GM23248 (cell line): ENCODE results near the gene BTBD3. TPM values are rescaled to one million over a fixed set of nuclear protein-coding genes. Genes with fewer than 3 reads are reported as not detected.

Experiments
- DNase-seq: peaks from one replicate; pipeline ENCODE4 v3.0.0-alpha.2; 2015
- H2AFZ ChIP-seq: fragments of 200-600 bp; sonication (generic); 2 replicates; pipeline ENCODE4 v1.6.1; 2016; ENCODE audit warnings: antibody characterized with exemption
- H3F3A ChIP-seq: fragments of 200-600 bp; sonication (generic); 2 replicates; pipeline ENCODE4 v1.6.1; 2016; ENCODE audit warnings: mild to moderate bottlenecking, antibody characterized with exemption, mixed run types; ENCODE audit not compliant: insufficient read depth
- H3K27ac ChIP-seq: fragments of 200-600 bp; sonication (generic); 2 replicates; pipeline ENCODE4 v1.5.1; 2016; ENCODE audit warnings: mild to moderate bottlenecking
- H3K27me3 ChIP-seq: fragments of 200-600 bp; sonication (generic); replicated peaks from 2 replicates; pipeline ENCODE4 v1.6.1; 2016; ENCODE audit warnings: mild to moderate bottlenecking; ENCODE audit not compliant: insufficient read depth
- H3K36me3 ChIP-seq: fragments of 200-600 bp; sonication (generic); 2 replicates; pipeline ENCODE4 v1.6.1; 2016; ENCODE audit warnings: low read depth, mild to moderate bottlenecking
- H3K4me1 ChIP-seq: fragments of 200-600 bp; sonication (generic); 2 replicates; pipeline ENCODE4 v1.6.1; 2016; ENCODE audit warnings: mild to moderate bottlenecking; ENCODE audit not compliant: insufficient read depth
- H3K4me2 ChIP-seq: fragments of 200-600 bp; sonication (generic); one replicate; pipeline ENCODE4 v1.6.1; 2016; ENCODE audit warnings: mild to moderate bottlenecking; ENCODE audit not compliant: unreplicated experiment
- H3K4me3 ChIP-seq: fragments of 200-600 bp; sonication (generic); 2 replicates; pipeline ENCODE4 v1.5.1; 2016; ENCODE audit warnings: mild to moderate bottlenecking
- H3K79me2 ChIP-seq: fragments of 200-600 bp; sonication (generic); 2 replicates; pipeline ENCODE4 v1.6.1; 2016; ENCODE audit warnings: mild to moderate bottlenecking; ENCODE audit not compliant: insufficient read depth
- H3K9ac ChIP-seq: fragments of 200-600 bp; sonication (generic); 2 replicates; pipeline ENCODE4 v1.6.1; 2016; ENCODE audit warnings: mild to moderate bottlenecking
- H3K9me2 ChIP-seq: fragments of 200-600 bp; sonication (generic); 2 replicates; pipeline ENCODE4 v1.6.1; 2016; ENCODE audit warnings: mixed run types, mild to moderate bottlenecking, moderate library complexity; ENCODE audit not compliant: insufficient read depth
- H3K9me3 ChIP-seq: fragments of 200-600 bp; sonication (generic); one replicate; pipeline ENCODE4 v1.6.1; 2017; ENCODE audit warnings: low read depth
- H4K20me1 ChIP-seq: fragments of 200-600 bp; sonication (generic); 2 replicates; pipeline ENCODE4 v1.6.0; 2016; ENCODE audit not compliant: insufficient read depth
- EZH2 ChIP-seq: fragments of 200-600 bp; sonication (generic); IDR thresholded peaks from 2 replicates; pipeline ENCODE4 v1.6.1; 2018; ENCODE audit warnings: antibody characterized with exemption, mild to moderate bottlenecking; ENCODE audit not compliant: insufficient read depth, poor library complexity, severe bottlenecking
- EZH2phosphoT487 ChIP-seq: fragments of 200-600 bp; sonication (generic); IDR thresholded peaks from 2 replicates; pipeline ENCODE4 v1.6.1; 2018; ENCODE audit warnings: antibody characterized with exemption, moderate library complexity, mild to moderate bottlenecking, low read depth; ENCODE audit not compliant: insufficient read depth
- WGBS, 2 experiments: methylation state at CpG; one replicate each; pipeline ENCODE4 v1.1.6; 2015 to 2017; ENCODE audit warnings: low lambda C conversion rate in 2 of 2, low coverage in 1 of 2; ENCODE audit errors: missing lambda C conversion rate in 2 of 2; 5-methylcytosine and 5-hydroxymethylcytosine counted together
- in situ Hi-C: fragments of 300-500 bp; cut with MboI; formaldehyde crosslinking; loops from 2 replicates; pipeline ENCODE4 v1.15.0; 2020
- polyA plus RNA-seq: library from polyadenylated mRNA; unstranded; fragments of >200 nt; fragmentation: Nextera tagmentation; extraction: Ambion mirVana; gene quantifications from 2 replicates; pipeline ENCODE4 v1.2.1, GENCODE V29; 2016
- total RNA-seq: library from RNA; depleted of rRNA; stranded (reverse); fragments of >200 nt; shearing (Covaris generic); gene quantifications from 2 replicates; pipeline ENCODE4 v1.2.3, GENCODE V29; 2014

BTBD3 gene
- total and polyA plus RNA-seq, 2 experiments from 2014 or later = 12.5 to 30.5 TPM

GRCh38 chr20:11881449-11881848 is 36.2 kb upstream of the BTBD3 start:
- in situ Hi-C loops = no loop called here
- no peaks in the 10 kb centered on the region for H3K4me1 ChIP-seq
- no peaks in the 10 kb centered on the region for H4K20me1 ChIP-seq
- H2AFZ ChIP-seq = no peak overlapping the region
- no peak for DNase-seq
- 42 to 47% methylated on average over 4 of the region's 4 CpGs for WGBS, 2 experiments
- H3K9me2 ChIP-seq = no peaks in the 10 kb centered on the region
- peaks cover 11% of the 10 kb centered on the region for H3K27me3 ChIP-seq
- H3K36me3 ChIP-seq = no peaks in the 10 kb centered on the region
- H3K27ac ChIP-seq = no peak overlapping the region
- no peaks in the 10 kb centered on the region for H3F3A ChIP-seq
- H3K9ac ChIP-seq = no peak overlapping the region
- TF ChIP-seq EZH2 (no peak), EZH2phosphoT487 (no peak)
- no peak overlapping the region for H3K4me3 ChIP-seq
- no peaks in the 10 kb centered on the region for H3K9me3 ChIP-seq
- H3K79me2 ChIP-seq = no peaks in the 10 kb centered on the region
- no peak overlapping the region for H3K4me2 ChIP-seq

GRCh38 chr20:11882651-11883050 is 35.0 kb upstream of the BTBD3 start:
- H4K20me1 ChIP-seq = no peaks in the 10 kb centered on the region
- 57 to 59% methylated on average over 7 of the region's 7 CpGs for WGBS, 2 experiments
- peak; percentile 10 for DNase-seq
- H3K4me2 ChIP-seq = no peak overlapping the region
- TF ChIP-seq EZH2 = no peak
- TF ChIP-seq EZH2phosphoT487 = no peak
- H3K4me3 ChIP-seq = no peak overlapping the region
- H2AFZ ChIP-seq = no peak overlapping the region
- no peak overlapping the region for H3K27ac ChIP-seq
- H3F3A ChIP-seq = no peaks in the 10 kb centered on the region
- no peak overlapping the region for H3K9ac ChIP-seq
- no peaks in the 10 kb centered on the region for H3K9me2 ChIP-seq
- in situ Hi-C loops = no loop called here
- H3K36me3 ChIP-seq = no peaks in the 10 kb centered on the region
- H3K9me3 ChIP-seq = no peaks in the 10 kb centered on the region
- H3K27me3 ChIP-seq = peaks cover 4% of the 10 kb centered on the region; the same call in 1 of the 2 replicates
- no peaks in the 10 kb centered on the region for H3K79me2 ChIP-seq
- no peaks in the 10 kb centered on the region for H3K4me1 ChIP-seq

GRCh38 chr20:11888648-11889047 is 29.0 kb upstream of the BTBD3 start:
- H3K36me3 ChIP-seq = no peaks in the 10 kb centered on the region
- no peaks in the 10 kb centered on the region for H4K20me1 ChIP-seq
- H3K79me2 ChIP-seq = peaks cover 19% of the 10 kb centered on the region
- TF ChIP-seq EZH2phosphoT487 (no peak), EZH2 (no peak)
- H3K4me2 ChIP-seq = no peak overlapping the region
- no peak overlapping the region for H3K9ac ChIP-seq
- in situ Hi-C loops = no loop called here
- H2AFZ ChIP-seq = no peak overlapping the region
- H3K4me3 ChIP-seq = no peak overlapping the region
- no peak for DNase-seq
- H3K9me3 ChIP-seq = no peaks in the 10 kb centered on the region
- no peak overlapping the region for H3K27ac ChIP-seq
- no peaks in the 10 kb centered on the region for H3K27me3 ChIP-seq
- no peaks in the 10 kb centered on the region for H3K9me2 ChIP-seq
- peaks cover 14% of the 10 kb centered on the region for H3F3A ChIP-seq
- 24 to 32% methylated on average over 1 of the region's 1 CpG for WGBS, 2 experiments
- H3K4me1 ChIP-seq = peaks cover 11% of the 10 kb centered on the region; the same call in 1 of the 2 replicates

- Histone ChIP-seq H3K36me3 (no peaks in the 10 kb centered on the region), H3F3A (peaks cover 14% of the 10 kb centered on the region), H3K27ac (peak overlapping the region; percentile 63), H3K27me3 (no peaks in the 10 kb centered on the region), H4K20me1 (no peaks in the 10 kb centered on the region), H3K4me1 (peaks cover 11% of the 10 kb centered on the region; the same call in 1 of the 2 replicates), H3K4me2 (peak overlapping the region; percentile 87), H3K9me2 (no peaks in the 10 kb centered on the region), H3K9ac (peak overlapping the region; percentile 78), H3K9me3 (no peaks in the 10 kb centered on the region), H3K4me3 (peak overlapping the region; percentile 78), H2AFZ (peak overlapping the region; percentile 90), H3K79me2 (peaks cover 38% of the 10 kb centered on the region)
- peak; percentile 91 for DNase-seq
- TF ChIP-seq EZH2 (no peak), EZH2phosphoT487 (no peak)
- 0 to 3% methylated on average over 42 to 43 of the region's 69 CpGs for WGBS, 2 experiments
- in situ Hi-C loops = no loop called here
Observed at GRCh38 chr20:11890331-11891076, 27.2 kb upstream of the BTBD3 start.
